ENCODE data around the gene SLC1A2.
A peak's percentile ranks its signal among the peaks of the same experiment; 100 is the strongest.

SLC1A2 gene

DNA sequence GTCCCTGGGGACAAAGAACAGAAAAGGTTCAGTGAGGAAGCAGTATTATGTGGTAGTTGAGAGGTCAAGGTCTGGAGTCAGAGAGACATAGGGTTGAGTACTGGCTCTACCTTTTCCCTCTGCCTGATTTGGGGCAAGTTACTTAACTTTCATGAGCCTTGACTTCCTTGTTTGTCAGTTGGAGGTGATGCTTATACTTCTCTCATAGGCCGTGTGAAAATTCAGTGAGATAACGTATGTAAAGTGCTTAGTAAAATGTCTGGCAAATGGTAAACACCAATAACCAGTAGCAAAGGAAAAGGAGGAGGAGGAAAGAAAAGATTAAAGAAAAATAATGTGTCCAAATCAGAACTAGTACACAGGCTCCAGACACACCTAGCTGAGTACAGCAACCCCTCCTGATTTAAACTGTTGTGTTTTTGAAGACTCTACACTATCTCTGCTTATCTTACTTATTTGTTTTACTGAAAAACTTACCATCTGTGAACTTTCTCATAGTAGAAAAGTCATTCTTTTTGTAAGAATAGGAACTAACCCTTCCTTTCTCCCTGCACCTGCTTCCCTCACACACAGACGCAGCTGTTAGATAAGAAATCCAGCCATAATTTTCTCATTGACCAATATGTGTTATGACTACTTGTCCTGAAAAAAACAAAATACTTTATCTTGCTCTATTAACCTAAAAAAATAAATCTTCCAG lies 153.5 kb downstream of the SLC1A2 start:
- DNase-seq, result no peak

DNA sequence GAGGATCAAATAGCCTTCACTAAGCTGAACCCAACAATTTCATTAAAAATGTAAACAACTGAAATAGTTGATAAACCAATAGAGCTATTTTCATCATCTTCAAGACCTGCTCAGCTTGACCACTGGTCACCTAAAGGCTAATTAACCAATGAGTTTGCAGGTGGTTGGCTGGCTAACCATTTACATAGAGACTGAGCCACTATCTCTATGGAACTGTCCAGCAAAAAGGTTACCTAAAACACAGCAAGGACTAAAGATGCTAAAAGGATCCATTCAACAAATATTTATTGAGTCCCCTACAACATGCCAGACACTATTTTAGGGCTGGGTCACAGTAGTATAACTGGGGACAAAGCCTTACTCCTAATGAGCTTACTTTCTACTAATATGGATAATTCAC lies 156.6 kb downstream of the SLC1A2 start:
- no peak for DNase-seq

DNA sequence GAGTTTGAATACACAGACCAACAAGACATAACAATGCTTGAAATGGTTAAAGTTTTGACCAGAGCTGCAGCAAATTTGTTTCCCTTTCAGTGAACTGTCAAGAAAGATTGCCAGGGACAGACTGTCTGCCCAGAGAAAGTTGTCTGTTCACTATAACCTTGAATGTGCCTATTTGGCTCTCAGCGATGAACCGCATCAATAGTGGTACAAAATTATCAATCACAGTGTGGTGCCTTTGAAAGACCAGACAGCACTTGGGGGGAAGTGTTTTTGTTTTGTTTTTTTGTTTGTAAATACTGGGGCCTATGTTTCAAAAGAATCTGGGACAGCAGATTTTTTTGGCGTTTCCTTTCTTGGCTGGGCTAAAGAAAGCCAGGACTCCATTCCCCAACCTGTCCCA lies 157.3 kb downstream of the SLC1A2 start:
- DNase-seq, result no peak

DNA sequence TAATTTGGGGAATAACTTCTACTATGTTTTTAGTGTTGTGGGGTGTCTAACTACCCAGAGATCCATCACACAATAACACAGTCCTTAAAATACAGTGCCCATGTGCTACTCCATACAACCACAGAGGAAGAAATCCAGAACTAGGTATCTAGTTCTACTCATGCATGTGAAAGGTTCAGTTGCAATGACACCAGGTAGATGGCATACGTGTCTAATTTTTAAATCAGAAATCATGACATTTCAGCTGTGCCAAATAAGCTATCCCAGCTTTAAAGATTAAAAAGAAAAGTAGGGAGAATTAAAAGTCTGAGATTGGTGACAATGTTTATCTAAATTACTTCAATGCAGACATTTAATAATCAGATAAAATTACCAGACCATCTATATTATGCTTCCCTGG lies 158.2 kb downstream of the SLC1A2 start:
- DNase-seq, result no peak

DNA sequence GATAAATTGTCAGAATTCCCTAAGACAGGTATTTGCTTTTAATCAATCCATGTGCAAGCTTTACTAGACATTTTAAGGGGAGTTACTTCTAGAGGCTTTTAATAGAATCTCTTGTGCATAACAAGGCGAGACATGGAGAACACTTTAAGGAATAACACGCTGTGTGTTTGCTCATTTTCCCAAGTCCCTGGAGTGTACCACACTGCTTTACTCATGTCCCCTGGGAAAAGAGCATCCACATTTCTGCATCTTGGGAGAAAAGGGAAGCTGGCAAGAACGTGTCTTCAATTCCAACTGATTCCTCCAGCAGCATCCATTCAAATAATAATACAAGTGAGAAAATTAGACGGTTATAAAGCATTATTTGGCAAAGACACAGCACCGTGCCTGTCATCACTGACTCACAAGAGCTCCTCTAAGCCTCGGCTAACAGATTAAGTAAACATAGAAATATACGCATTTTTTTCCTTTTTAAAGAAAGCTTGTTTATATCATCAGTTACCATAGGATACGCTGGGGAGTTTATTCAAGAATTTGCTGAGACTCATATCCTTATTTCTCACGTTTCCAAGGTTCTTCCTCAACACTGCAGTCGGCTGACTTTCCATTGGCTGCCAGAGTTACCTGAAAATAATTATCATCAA lies 158.9 kb downstream of the SLC1A2 start:
- DNase-seq, result no peak

DNA sequence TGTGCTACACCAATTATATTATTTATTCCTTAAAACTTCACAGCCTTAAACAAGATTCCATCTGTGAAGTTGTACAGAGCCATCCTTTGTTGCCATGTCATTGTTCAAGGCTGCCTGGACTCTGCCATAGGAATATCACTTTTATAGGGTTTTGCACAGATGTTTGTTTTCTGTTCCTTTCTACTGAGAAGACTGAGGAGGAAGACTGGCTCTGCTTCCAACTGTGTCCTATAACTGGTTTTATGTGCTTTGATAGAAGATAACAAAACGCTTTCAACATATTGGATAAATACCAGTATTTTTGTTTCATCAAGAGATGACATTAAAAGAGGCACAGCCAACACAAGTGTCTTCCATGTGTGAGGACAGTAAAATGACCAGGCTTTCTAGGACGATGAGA lies 159.8 kb downstream of the SLC1A2 start:
- DNase-seq, result no peak

DNA sequence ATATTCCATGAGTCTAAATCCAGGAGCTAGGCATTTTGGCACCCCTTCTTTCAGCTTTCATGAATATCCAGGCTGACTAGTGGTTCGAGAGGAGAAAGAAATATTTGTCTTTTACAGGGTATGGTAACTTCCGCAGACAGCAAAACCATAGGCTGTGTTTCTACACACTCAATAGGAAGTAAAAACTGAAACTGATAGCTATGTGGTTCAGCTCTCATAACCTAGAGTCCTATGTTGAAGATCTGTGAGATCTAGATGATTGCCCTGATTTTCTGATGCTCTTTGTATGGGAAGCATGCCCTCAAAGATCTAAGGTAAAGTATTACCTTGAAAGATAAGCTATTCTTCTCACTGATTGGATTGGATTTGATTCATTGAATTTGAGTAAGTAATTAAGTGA lies 162.1 kb downstream of the SLC1A2 start:
- peak; percentile 54 for DNase-seq

DNA sequence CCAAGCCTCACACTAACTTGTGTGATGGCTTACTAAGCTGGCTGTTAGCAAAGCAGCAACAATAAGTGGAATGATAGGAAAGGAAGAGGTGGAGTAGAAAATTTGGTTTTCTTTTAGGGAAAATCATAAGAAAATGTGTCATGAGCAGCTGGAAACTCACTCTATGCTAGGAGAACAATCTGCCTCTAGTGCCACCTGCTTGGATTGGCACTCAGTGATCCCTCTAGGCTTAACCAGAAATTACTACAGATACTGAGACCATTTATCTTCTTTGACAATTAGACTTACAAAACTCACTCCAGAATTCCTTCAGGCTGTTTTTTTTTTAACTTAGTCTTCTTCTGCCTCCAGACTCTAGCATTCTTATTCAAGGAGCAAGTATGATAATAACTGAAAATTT lies 163.1 kb downstream of the SLC1A2 start:
- no peak for DNase-seq

DNA sequence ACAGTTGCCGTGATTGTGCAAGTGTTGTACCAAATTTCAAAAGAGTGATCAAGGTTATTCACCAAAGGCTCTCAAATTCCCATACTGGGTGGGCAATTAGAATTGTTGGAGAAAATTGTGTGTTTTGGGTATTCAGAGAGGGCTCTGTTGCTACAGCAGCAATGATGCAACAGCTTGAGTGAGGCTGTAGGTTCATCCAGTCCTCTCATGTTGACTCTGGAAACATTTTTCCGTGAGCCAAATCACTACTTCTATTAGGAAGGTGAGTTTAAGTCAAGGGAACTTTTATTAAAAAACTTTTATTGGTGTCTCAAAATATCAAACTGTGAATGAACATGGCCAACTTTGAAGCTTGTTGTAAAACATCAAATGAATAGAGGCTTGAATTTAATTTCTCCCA lies 163.8 kb downstream of the SLC1A2 start:
- no peak for DNase-seq

DNA sequence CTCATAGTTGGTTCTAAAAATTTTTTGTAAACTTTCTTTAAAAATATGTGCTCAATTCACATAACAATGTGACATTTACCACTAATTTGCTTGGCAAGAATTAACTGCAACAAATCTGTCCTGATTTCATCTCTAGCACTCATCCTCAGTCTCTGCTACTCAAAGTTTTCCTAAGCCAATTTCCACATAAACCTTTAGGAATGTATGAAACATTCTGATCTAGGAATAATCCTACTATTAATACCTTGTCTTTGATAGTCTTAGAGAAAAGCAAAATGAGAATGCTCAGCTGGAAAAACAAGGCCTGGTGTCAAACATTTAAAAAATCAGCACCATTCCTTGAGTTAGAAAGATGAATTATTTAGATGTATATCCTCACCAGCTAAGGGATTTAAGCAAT lies 166.1 kb downstream of the SLC1A2 start:
- no peak for DNase-seq

DNA sequence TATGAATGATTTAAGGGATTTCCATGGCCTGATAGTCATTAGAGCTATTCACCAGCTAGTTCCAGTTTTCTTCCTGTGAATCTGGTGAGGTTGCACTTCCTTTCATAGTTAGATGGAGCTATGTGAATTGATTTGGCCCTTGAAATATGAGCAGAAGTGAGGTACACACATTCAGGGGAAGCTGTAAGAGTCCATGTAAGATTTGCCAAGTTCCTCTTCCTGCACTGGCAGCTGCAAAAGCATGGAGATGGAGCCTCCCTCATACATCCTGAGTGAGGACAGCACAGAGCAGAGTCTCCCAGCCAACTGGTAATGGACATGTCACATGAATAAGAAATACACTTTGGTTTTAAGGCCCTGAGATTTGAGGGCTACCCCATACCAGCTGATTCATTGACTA lies 168.7 kb downstream of the SLC1A2 start:
- DNase-seq, result no peak

DNA sequence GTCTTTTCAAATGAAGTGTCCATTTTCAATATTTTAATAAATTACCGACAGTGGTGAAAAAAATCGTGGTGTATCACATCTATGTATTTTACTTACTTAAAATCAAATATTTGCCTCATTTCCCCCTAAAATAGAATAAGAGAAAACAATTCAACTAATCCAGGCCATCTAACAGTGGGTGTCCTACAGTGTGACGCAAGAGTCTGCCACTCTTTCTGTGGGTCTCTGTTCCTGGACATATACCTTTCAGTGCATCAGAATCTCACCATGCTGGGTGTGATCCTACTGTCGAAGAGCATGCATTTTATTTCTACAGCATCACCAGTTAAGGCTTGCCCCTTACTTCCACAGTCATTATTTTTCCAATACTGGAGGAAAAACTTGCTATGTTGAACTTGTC lies 169.2 kb downstream of the SLC1A2 start:
- DNase-seq, result no peak

DNA sequence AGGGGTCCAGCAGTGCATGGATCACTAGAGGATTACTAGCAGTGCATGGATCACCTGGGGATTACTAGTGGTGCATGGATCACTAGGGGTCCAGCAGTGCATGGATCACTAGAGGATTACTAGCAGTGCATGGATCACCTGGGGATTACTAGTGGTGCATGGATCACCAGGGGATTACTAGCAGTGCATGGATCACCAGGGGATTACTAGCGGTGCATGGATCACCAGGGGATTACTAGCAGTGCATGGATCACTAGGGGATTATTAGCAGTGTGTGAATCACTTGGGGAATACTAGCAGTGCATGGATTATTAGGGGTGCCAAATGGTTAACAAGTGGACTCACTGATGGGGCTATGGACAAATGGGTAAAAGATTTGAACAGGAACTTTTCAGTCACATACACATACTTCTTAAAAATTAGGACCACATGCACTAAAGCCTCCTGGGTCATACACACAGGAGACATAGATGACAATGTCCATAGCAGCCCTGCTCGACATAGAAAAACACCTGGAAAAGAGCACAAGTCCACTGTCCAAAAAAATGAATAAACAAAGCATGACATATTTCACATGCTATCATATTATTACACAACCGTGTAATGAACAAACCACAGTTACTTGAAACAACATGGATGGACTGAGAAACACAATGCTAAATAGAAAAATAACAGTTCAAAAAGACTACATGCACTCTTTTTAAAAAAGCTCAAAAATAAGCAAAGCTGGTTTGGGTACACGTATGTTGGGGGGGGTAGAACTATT lies 170.6 kb downstream of the SLC1A2 start:
- no peak for DNase-seq

DNA sequence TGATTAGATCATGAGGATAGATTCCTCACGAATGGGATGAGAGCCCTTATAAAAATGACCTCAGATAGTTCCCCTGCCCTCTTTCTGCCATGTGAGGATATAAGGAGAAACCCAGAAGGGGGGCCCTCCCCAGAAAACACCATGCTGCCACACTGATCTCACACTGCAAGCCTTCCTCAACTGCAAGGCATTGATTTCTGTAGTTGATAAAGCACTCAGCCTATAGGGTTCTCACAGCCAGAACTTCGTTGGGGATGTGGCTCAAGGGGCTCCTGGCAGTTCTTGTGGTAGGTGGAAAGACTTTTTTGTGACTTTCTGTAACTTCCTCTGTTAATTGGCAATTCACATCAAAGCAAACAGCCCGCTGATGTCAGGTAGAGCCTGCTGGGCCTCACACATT lies 171.5 kb downstream of the SLC1A2 start:
- DNase-seq, result peak; percentile 66

DNA sequence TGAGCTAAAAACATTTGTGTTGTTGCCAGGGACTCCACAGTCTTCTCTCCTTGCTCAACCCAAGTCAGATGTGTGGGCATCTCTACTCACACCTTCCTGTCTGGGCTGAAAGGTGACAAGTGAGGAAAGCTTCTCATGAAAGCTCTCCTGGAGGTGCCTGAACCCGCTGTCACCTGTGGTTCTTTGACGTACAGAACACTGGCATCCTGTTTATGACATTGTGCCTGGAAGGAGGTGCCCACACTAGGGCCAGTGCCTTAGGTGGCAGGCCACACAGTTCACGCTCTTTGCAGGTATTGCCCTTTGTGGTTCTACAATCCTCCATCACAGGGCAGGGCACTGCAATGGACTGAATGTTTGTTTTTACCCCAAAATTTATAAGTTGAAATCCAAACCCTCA lies 171.9 kb downstream of the SLC1A2 start:
- DNase-seq, result peak; percentile 91

DNA sequence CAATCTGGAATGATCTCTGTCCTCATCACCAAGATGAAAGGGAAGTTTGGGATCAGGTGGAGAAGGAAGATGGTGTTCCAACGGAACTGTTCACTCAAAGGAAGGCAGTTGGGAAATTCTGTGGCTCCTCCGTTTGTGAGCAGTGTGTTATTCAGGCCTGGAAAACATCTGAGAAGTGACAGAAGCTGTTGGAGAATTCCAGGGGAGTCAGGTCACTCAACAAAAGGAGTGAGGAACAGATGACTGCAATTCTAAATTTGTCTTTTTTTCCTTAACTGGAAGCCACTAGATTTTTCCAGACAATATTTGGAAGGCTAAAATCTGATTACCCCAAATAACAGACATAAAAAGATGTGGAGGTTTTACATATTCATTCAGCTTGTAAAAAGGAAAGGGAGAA lies 172.6 kb downstream of the SLC1A2 start:
- no peak for DNase-seq

DNA sequence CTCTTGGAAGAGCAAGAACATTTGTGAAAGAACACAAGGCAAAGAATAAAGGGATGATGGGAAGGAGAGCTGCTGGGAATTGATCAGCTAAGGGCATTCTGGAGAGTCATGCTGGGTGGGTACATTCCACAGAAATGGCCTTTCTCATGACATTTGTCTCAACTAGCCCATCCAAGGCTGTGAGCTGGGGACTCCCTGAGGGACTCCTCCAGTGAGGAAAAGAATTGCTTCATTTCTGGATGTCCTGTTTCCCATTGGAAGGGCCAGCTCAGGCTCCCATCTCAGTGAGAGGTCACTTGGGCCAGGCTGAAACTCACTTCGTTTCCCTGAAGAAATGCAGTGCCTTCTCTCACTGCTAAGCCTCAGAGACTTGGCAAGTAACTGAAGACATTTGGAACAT lies 173.6 kb downstream of the SLC1A2 start:
- no peak for DNase-seq

DNA sequence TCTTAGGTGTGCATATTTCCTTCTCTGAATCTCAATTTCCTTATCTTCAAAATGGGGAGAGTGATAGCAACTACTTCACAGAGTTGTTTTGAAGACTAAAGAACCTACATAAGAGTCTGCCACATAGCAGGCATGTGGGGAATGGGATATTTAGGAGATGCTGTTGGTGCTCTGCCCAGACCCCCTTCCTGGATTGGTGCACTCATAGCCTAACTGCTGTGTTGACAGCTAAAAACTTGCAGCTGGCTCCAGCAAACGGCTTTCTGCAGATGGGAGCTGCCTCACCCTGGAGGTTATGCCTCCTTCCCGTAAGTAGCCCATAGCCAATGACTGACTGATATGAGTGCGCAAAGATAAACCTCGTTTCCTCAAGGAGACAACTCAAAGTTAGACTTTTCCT lies 174.3 kb downstream of the SLC1A2 start:
- no peak for DNase-seq

DNA sequence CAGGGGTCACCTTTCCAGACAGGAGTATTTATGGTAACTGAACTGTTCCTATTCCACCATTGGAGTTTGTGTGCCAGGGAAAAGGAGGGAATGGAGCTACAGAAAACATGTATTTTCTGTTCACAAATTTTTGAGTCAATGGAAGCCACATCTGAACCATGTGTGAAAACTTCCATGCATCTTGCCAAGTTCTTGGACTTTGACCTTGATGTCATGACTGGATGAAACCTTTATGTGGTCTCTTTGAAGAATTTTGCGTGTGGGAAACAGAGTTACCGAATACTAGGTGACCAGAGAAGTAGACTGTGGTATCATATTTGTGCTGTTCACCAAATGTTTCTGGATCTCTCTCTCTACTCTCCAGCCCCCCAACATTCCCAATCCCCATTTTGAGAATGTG lies 175.6 kb downstream of the SLC1A2 start:
- no peak for DNase-seq

DNA sequence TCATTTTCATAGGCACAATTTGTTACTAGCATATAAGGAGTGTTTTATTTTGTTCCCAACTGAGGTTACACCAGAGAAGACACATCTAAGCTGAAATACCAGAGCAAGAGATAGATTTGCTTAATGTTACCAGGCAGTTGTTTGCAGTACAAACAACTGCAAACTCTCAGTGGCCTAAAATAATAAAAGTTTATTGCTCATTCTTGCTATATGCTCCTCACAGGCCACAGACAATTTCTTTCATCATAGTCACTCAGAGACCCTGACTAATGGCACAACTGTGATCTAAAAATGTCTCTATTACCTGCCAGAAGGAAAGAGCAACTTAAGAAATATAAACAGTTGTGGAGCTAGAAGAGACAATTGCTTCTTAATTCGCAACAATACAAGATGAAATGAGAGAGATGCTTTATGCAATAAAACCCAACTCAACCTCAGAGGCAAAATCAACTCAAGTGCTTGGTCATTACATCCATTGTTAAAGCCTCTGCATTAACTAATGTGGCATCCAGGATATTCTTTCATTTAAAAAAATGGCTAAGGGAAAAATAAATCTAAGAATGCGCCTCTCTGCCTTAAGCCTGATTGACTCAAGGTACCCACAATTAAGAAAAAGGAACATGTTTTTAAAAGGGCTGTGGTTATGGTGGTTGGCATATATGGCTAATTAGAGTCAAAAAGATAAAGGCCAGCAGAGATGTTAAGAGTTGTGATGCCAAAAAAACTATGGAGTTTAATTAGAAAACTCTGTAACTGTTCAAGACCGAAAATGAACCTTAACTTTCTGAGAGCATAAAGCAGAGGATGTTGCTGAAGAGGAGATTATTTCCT lies 176.7 kb downstream of the SLC1A2 start:
- peak; percentile 44 for DNase-seq

DNA sequence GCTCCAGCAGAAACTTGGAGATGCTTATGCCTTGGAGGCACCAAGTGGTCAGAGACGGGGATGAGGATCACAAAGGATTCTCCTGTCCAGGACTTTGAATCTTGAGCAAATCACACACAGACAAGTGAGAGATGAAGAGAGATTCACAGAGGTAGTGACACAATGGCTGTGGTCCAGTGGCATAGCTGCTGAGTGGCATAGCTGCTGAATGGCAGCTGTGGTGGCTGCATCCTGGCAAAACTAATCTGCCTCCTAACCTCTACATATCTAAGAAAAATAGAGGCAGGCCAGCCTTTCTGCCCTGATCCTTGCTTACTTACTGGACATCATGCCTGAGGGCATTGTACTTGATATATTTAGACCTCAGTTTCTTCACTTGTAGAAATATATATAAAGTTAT lies 177.8 kb downstream of the SLC1A2 start:
- DNase-seq, result no peak

DNA sequence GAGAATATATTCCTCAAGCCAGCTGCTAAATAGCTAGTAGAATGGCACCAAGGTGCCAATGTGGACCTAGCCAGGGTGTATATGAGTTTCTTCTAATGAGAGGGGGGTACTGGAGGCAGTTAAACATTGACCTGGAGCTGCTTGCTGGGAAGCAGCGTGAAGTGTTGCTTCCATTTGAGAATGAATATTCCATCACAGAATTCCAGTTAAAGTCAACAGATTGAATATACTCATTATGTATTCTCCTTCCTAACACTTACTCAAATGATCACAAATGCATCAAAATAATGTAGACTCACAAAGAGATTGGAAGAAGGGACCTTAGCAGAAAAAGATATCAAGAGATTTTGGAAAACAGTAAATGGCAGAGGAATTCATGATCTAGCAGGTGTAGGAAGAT lies 178.3 kb downstream of the SLC1A2 start:
- no peak for DNase-seq

DNA sequence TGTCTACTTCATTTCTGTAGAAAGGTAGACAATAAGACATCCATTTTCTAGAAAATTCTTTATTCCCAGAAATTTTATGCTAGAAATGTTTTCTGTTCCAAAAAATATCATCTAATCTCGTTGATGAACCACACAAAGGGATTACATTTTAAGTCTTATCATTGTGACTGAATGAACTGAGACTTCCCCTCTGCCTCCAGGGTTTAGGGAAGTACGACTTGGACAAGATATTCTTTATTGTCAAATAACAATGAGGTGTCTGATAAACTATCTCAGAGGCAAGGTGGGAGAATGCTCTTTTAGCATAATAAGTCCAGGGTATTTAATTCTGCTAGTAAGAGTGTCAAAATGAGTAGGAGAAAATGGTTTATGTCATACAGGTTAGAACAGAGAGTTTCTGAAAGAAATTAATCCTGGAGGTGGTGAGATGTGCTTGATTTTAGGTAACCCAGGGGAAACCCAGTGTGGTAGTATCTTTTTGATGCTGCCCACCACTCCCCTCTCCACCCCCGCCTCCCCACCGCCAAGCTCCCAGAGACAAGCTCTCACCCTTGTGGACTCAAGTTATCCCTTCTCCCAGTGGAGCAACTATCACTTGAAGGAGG lies 179.8 kb downstream of the SLC1A2 start:
- no peak for DNase-seq
